ENCODE results near the gene TSC2. TPM values are rescaled to one million over a fixed set of nuclear protein-coding genes. Genes with fewer than 3 reads are reported as not detected.
A peak's percentile ranks its signal among the peaks of the same experiment; 100 is the strongest.
"Not testable (repeated sequence)": the region's sequence is repeated elsewhere in the genome, so short reads cannot be mapped to it uniquely, and the experiment has no call there.

TSC2 gene
- total and polyA plus RNA-seq, 2 donors (not counting 1 experiment from before 2014, with no cell fraction given) = 24.5 to 46.6 TPM

- not testable (repeated sequence) for DNase-seq (ENCODE audit: low read depth in 2 of 2); H3K27me3 ChIP-seq (ENCODE audit: control insufficient read depth, insufficient read depth, low read length); H3K4me2 ChIP-seq (ENCODE audit: extremely low read depth, insufficient read depth, low read length)
These were observed 57.5 kb downstream of the TSC2 start for GRCh38 chr16:2105291-2105690.

GRCh38 chr16:2105769-2106168 lies 58.0 kb downstream of the TSC2 start:
- H3K27me3 ChIP-seq (ENCODE audit: control insufficient read depth, insufficient read depth, low read length); H3K4me2 ChIP-seq (ENCODE audit: extremely low read depth, insufficient read depth, low read length); H3K4me1 ChIP-seq (ENCODE audit: control insufficient read depth, extremely low read depth, insufficient read depth, low read length); H3K79me2 ChIP-seq (ENCODE audit: control insufficient read depth, insufficient read depth, low read length); H4K20me1 ChIP-seq (ENCODE audit: control insufficient read depth, extremely low read depth, insufficient read depth, low read length); H3K27ac ChIP-seq (ENCODE audit: insufficient read depth, low read length); H3K9me3 ChIP-seq (ENCODE audit: control insufficient read depth, insufficient read depth, low read depth, low read length); H3K9ac ChIP-seq (ENCODE audit: insufficient read depth, low read length); H2AFZ ChIP-seq (ENCODE audit: low read length); H3K4me3 ChIP-seq (replicated peaks in 1 of 4; ENCODE audit: control extremely low read depth in 1 of 4, insufficient read depth in 1 of 4, low read depth in 3 of 4, low read length in 4 of 4); DNase-seq (ENCODE audit: low read depth in 2 of 2): not testable (repeated sequence)
- peaks cover 17% of the 10 kb centered on the region for H3K36me3 ChIP-seq (ENCODE audit: control insufficient read depth, insufficient read depth, low read length)

More at GRCh38 chr16:2105291-2105690, 57.5 kb downstream of the TSC2 start:
- peaks cover 16% of the 10 kb centered on the region for H3K36me3 ChIP-seq (ENCODE audit: control insufficient read depth, insufficient read depth, low read length)
- H3K9me3 ChIP-seq (ENCODE audit: control insufficient read depth, insufficient read depth, low read depth, low read length); H3K9ac ChIP-seq (ENCODE audit: insufficient read depth, low read length); H3K27ac ChIP-seq (ENCODE audit: insufficient read depth, low read length); H3K79me2 ChIP-seq (ENCODE audit: control insufficient read depth, insufficient read depth, low read length); H3K4me3 ChIP-seq (replicated peaks in 1 of 4; ENCODE audit: control extremely low read depth in 1 of 4, insufficient read depth in 1 of 4, low read depth in 3 of 4, low read length in 4 of 4); H3K4me1 ChIP-seq (ENCODE audit: control insufficient read depth, extremely low read depth, insufficient read depth, low read length); H4K20me1 ChIP-seq (ENCODE audit: control insufficient read depth, extremely low read depth, insufficient read depth, low read length); H2AFZ ChIP-seq (ENCODE audit: low read length): not testable (repeated sequence)

DNA sequence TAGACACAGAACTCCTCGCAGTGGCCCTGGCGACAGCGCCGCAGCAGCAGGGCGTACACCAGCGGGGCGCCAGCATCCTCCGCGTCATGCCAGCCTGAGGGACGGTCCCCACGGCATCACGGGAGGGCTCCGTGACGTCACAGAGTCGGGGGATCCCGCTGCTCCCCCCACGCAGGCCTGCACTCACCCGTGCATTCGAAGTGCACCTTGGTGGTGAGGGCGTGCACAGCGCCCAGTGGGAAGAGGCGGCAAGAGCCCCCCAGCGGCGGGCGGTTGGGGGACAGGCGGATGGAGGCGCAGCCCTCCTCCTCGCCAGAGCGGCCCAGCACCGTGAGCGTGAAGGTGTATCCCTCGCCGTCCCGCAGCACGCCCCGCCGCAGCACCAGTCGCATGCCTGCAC lies 58.4 kb downstream of the TSC2 start:
- not testable (repeated sequence) for H3K27ac ChIP-seq (ENCODE audit: insufficient read depth, low read length); H2AFZ ChIP-seq (ENCODE audit: low read length); H3K4me1 ChIP-seq (ENCODE audit: control insufficient read depth, extremely low read depth, insufficient read depth, low read length); H4K20me1 ChIP-seq (ENCODE audit: control insufficient read depth, extremely low read depth, insufficient read depth, low read length); DNase-seq (ENCODE audit: low read depth in 2 of 2); H3K27me3 ChIP-seq (ENCODE audit: control insufficient read depth, insufficient read depth, low read length); H3K4me3 ChIP-seq (replicated peaks in 1 of 4; ENCODE audit: control extremely low read depth in 1 of 4, insufficient read depth in 1 of 4, low read depth in 3 of 4, low read length in 4 of 4); H3K9ac ChIP-seq (ENCODE audit: insufficient read depth, low read length); H3K4me2 ChIP-seq (ENCODE audit: extremely low read depth, insufficient read depth, low read length); H3K79me2 ChIP-seq (ENCODE audit: control insufficient read depth, insufficient read depth, low read length); H3K9me3 ChIP-seq (ENCODE audit: control insufficient read depth, insufficient read depth, low read depth, low read length)
- H3K36me3 ChIP-seq (ENCODE audit: control insufficient read depth, insufficient read depth, low read length) = peaks cover 19% of the 10 kb centered on the region

DNA sequence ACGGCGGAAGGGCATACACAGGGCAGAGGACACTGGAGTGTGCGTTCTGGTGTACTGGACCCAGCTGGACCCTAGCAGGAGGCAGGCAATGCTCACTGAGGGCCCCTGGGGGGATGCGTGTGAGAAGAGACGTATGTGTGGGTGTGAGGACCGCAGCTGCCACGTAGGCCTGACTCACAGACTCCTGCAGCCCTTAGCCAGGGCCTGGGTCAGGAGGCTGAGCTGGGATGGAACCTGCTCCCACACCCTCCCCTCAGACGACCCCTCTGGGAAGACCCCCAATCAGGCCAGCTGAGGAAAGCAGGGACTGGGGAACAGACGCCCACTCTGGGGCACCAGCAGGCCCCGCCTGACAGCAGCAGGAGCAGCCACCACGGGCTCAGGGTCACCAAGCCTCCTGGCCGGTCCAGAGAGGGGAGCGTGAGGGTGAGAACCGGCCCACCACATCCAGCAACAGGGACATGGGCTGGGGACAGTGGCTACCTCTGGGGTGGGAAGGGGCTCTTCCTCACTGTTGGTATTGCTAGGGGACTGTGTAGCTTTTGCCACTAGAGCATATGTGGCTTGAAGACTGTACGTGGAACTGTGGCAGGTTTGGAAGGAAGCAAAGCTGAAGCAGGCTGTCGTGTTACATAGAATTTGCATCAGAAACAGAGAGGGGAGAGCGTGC lies 59.5 kb downstream of the TSC2 start:
- Histone ChIP-seq H3K9ac (ENCODE audit: insufficient read depth, low read length) (peak overlapping the region; percentile 23), H3K27ac (ENCODE audit: insufficient read depth, low read length) (peak overlapping the region; percentile 63), H3K36me3 (ENCODE audit: control insufficient read depth, insufficient read depth, low read length) (peaks cover 23% of the 10 kb centered on the region)
- not testable (repeated sequence) for H4K20me1 ChIP-seq (ENCODE audit: control insufficient read depth, extremely low read depth, insufficient read depth, low read length); H2AFZ ChIP-seq (ENCODE audit: low read length); H3K27me3 ChIP-seq (ENCODE audit: control insufficient read depth, insufficient read depth, low read length); H3K4me3 ChIP-seq (replicated peaks in 1 of 4; ENCODE audit: control extremely low read depth in 1 of 4, insufficient read depth in 1 of 4, low read depth in 3 of 4, low read length in 4 of 4); H3K4me2 ChIP-seq (ENCODE audit: extremely low read depth, insufficient read depth, low read length); H3K4me1 ChIP-seq (ENCODE audit: control insufficient read depth, extremely low read depth, insufficient read depth, low read length); H3K79me2 ChIP-seq (ENCODE audit: control insufficient read depth, insufficient read depth, low read length); H3K9me3 ChIP-seq (ENCODE audit: control insufficient read depth, insufficient read depth, low read depth, low read length)
- DNase-seq (ENCODE audit: low read depth in 2 of 2) = peak; percentile 75 to 83

DNA sequence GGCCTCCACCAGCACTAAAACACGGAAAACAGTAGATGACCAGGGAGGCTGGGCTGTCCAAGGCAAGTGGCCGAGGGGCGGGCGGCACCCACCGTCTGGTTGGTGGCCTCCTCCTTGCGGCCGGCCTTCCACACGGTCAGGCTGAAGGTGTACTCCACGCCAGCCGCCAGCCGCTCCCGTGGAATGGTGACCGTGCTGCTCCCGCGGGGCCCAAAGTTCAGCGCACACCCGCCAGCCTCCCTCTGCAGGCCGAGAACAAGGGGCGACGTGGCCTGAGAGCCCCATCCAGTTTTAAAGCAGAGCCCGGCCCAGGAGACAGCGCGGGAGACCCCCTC lies 60.0 kb downstream of the TSC2 start:
- not testable (repeated sequence) for H3K4me3 ChIP-seq (replicated peaks in 1 of 4; ENCODE audit: control extremely low read depth in 1 of 4, insufficient read depth in 1 of 4, low read depth in 3 of 4, low read length in 4 of 4); DNase-seq (ENCODE audit: low read depth in 2 of 2); H3K9me3 ChIP-seq (ENCODE audit: control insufficient read depth, insufficient read depth, low read depth, low read length); H4K20me1 ChIP-seq (ENCODE audit: control insufficient read depth, extremely low read depth, insufficient read depth, low read length); H3K27ac ChIP-seq (ENCODE audit: insufficient read depth, low read length); H3K4me2 ChIP-seq (ENCODE audit: extremely low read depth, insufficient read depth, low read length); H2AFZ ChIP-seq (ENCODE audit: low read length); H3K27me3 ChIP-seq (ENCODE audit: control insufficient read depth, insufficient read depth, low read length); H3K4me1 ChIP-seq (ENCODE audit: control insufficient read depth, extremely low read depth, insufficient read depth, low read length); H3K9ac ChIP-seq (ENCODE audit: insufficient read depth, low read length); H3K79me2 ChIP-seq (ENCODE audit: control insufficient read depth, insufficient read depth, low read length)
- peaks cover 20% of the 10 kb centered on the region for H3K36me3 ChIP-seq (ENCODE audit: control insufficient read depth, insufficient read depth, low read length)

DNA sequence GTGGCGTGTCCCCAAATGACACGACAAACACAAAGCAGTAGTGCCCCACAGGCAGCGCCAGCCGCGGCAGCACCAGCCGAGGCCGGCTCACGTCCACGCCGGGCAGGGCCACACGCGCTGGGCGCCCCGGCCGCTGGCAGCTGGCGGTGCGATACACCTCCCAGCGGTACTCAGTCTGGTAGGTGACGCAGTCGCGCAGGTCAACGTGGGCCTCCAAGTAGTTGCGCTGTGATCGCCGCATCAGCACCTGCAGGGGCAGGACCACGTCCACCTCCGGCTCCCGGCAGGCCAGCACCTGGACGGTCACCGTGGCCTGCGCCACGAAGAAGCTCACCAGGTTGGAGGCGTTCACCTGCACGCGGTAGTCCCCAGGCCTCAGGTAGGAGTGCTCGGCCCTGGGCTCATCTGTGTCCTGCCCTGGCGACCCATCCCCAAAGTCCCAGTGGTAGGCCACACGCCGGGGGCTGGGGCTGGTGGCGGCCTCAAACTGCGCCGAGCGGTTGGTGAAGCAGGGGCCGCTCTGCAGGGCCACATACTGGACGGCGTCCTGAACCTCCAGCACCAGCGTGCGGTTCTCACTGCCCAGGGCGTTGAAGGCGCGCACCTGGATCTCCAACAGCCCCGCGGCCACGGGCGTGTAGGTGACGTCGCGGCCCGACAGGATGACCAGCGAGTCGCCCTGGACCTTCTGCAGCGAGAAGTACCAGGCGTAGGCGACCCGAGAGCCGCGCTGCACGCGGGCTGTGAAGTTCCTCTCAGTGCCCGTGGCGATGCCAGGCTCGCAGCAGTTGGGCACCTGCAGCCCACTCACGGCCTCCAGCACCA lies 60.9 kb downstream of the TSC2 start:
- not testable (repeated sequence) for H3K79me2 ChIP-seq (ENCODE audit: control insufficient read depth, insufficient read depth, low read length); H3K27me3 ChIP-seq (ENCODE audit: control insufficient read depth, insufficient read depth, low read length); H3K9me3 ChIP-seq (ENCODE audit: control insufficient read depth, insufficient read depth, low read depth, low read length); H4K20me1 ChIP-seq (ENCODE audit: control insufficient read depth, extremely low read depth, insufficient read depth, low read length); DNase-seq (ENCODE audit: low read depth in 2 of 2); H3K9ac ChIP-seq (ENCODE audit: insufficient read depth, low read length); H3K4me2 ChIP-seq (ENCODE audit: extremely low read depth, insufficient read depth, low read length); H3K4me1 ChIP-seq (ENCODE audit: control insufficient read depth, extremely low read depth, insufficient read depth, low read length); H3K27ac ChIP-seq (ENCODE audit: insufficient read depth, low read length); H2AFZ ChIP-seq (ENCODE audit: low read length); H3K4me3 ChIP-seq (replicated peaks in 1 of 4; ENCODE audit: control extremely low read depth in 1 of 4, insufficient read depth in 1 of 4, low read depth in 3 of 4, low read length in 4 of 4)
- peaks cover 20% of the 10 kb centered on the region for H3K36me3 ChIP-seq (ENCODE audit: control insufficient read depth, insufficient read depth, low read length)

GRCh38 chr16:2109271-2109580 lies 61.4 kb downstream of the TSC2 start:
- not testable (repeated sequence) for H4K20me1 ChIP-seq (ENCODE audit: control insufficient read depth, extremely low read depth, insufficient read depth, low read length); H3K9ac ChIP-seq (ENCODE audit: insufficient read depth, low read length); H3K9me3 ChIP-seq (ENCODE audit: control insufficient read depth, insufficient read depth, low read depth, low read length); H3K4me3 ChIP-seq (replicated peaks in 1 of 4; ENCODE audit: control extremely low read depth in 1 of 4, insufficient read depth in 1 of 4, low read depth in 3 of 4, low read length in 4 of 4); H3K27me3 ChIP-seq (ENCODE audit: control insufficient read depth, insufficient read depth, low read length); H2AFZ ChIP-seq (ENCODE audit: low read length); H3K4me1 ChIP-seq (ENCODE audit: control insufficient read depth, extremely low read depth, insufficient read depth, low read length); H3K27ac ChIP-seq (ENCODE audit: insufficient read depth, low read length); DNase-seq (ENCODE audit: low read depth in 2 of 2); H3K79me2 ChIP-seq (ENCODE audit: control insufficient read depth, insufficient read depth, low read length); H3K4me2 ChIP-seq (ENCODE audit: extremely low read depth, insufficient read depth, low read length)
- peaks cover 20% of the 10 kb centered on the region for H3K36me3 ChIP-seq (ENCODE audit: control insufficient read depth, insufficient read depth, low read length)
